Lower lobe of right lung (tissue), 2 donors: Measurements from ENCODE around the gene TMEM121B. TPM values are rescaled to one million over a fixed set of nuclear protein-coding genes. Genes with fewer than 3 reads are reported as not detected.
A peak's percentile ranks its signal among the peaks of the same experiment; 100 is the strongest.

Source experiments
- ATAC-seq, 2 donors: fragments of 200-7000 bp; cut with Tn5 transposase; one replicate each; pipeline ENCODE4 v1.9.1; 2020 to 2022; ENCODE audit warnings: mild to moderate bottlenecking in 2 of 2, moderate library complexity in 2 of 2
- DNase-seq: peaks from one replicate; pipeline ENCODE4 v3.0.0-alpha.2; 2020
- H3K27ac ChIP-seq: fragments of 200-600 bp; one replicate; pipeline ENCODE4 v1.8.0; 2022
- H3K27me3 ChIP-seq: fragments of 200-600 bp; one replicate; pipeline ENCODE4 v1.8.0; 2022; ENCODE audit warnings: low read depth
- H3K36me3 ChIP-seq: fragments of 200-600 bp; one replicate; pipeline ENCODE4 v1.8.0; 2022; ENCODE audit warnings: mild to moderate bottlenecking
- H3K4me1 ChIP-seq: fragments of 200-600 bp; one replicate; pipeline ENCODE4 v1.8.0; 2022
- H3K4me3 ChIP-seq: fragments of 200-600 bp; one replicate; pipeline ENCODE4 v1.8.0; 2022; ENCODE audit warnings: mild to moderate bottlenecking
- H3K9me3 ChIP-seq: fragments of 200-600 bp; one replicate; pipeline ENCODE4 v1.8.0; 2022
- intact Hi-C: fragments of 100-400 bp; cut with DNase I; formaldehyde crosslinking; loops from one replicate; pipeline ENCODE4 v1.11.0; 2022
- total RNA-seq: library from RNA; stranded (reverse); fragmentation: NEBNext Ultra II Directional; extraction: Animal tissue kit (Norgen Biotek cat#: 25700); gene quantifications from one replicate; pipeline ENCODE4 v1.2.1, GENCODE V29; 2021
- TF ChIP-seq, protein P1 (sequence below): fragments of 200-600 bp; IDR thresholded peaks from one replicate; pipeline ENCODE4 v1.8.0; 2022; ENCODE audit warnings: antibody characterized with exemption, mild to moderate bottlenecking
- donor health status: DM: no; HTN: yes; CAD: no; lungs with severe emphysema.

TMEM121B gene
- total RNA-seq, 1 donor from 2014 or later, result 0.97 TPM

DNA sequence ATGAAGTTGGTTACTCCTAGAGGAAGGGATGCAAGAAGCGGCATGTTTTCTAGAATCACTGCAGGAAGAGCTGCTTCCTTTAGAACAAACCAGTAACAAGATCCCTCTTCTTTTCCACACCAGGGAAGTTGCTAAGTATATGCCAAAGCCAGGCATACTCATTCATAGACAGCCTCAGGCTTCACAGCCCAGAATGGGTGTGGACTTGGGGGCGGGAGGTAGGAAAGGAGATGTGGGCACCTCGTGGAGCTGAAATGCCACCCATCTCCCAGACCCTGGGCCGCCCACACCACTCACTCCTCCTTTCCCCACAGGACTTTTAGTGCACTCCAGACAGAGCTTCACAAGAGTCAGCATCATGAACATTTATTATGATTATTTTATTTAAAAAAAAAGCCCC, 16.0 kb upstream of the TMEM121B start:
- peak; percentile 14 for DNase-seq
- Histone ChIP-seq H3K27ac (no peak overlapping the region), H3K4me3 (no peak overlapping the region), H3K9me3 (no peaks in the 10 kb centered on the region), H3K27me3 (no peaks in the 10 kb centered on the region), H3K4me1 (no peaks in the 10 kb centered on the region), H3K36me3 (peaks cover 52% of the 10 kb centered on the region)
- TF ChIP-seq, protein P1, sequence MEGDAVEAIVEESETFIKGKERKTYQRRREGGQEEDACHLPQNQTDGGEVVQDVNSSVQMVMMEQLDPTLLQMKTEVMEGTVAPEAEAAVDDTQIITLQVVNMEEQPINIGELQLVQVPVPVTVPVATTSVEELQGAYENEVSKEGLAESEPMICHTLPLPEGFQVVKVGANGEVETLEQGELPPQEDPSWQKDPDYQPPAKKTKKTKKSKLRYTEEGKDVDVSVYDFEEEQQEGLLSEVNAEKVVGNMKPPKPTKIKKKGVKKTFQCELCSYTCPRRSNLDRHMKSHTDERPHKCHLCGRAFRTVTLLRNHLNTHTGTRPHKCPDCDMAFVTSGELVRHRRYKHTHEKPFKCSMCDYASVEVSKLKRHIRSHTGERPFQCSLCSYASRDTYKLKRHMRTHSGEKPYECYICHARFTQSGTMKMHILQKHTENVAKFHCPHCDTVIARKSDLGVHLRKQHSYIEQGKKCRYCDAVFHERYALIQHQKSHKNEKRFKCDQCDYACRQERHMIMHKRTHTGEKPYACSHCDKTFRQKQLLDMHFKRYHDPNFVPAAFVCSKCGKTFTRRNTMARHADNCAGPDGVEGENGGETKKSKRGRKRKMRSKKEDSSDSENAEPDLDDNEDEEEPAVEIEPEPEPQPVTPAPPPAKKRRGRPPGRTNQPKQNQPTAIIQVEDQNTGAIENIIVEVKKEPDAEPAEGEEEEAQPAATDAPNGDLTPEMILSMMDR, result no peak
- intact Hi-C loops, result no loop called here
- ATAC-seq, result no peak

DNA sequence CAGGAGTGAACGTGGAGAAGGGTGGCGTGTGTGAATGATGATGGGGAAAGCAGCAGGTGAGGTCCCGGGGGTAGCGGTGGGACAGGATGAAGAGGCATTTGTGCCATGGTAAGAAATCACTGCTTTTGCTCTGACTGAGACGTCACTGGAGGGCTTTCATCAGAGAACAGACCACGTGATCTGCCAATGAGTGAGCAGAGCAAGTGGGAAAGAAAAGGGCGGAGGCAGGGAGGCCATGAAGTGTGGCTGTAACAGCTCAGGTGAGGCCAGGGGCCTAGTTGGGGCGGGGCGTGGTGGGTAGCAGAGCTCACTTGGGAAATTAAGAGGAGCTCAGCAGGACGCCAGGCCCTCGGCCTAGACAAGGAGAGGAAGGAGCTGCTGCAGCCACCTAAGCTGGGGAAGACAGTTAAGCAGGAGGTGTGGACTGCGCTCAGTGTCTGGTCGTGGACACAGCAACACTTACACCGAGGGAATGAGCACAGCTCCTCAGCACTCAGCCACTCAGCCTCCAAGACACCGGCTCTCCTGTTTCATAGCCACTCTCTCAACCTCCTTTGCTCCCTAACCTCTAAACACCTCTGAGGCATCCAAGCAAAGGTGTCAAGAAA, 14.1 kb upstream of the TMEM121B start:
- DNase-seq, result no peak
- Histone ChIP-seq H3K4me1 (no peaks in the 10 kb centered on the region), H3K27ac (no peak overlapping the region), H3K36me3 (peaks cover 33% of the 10 kb centered on the region), H3K27me3 (no peaks in the 10 kb centered on the region), H3K4me3 (no peak overlapping the region), H3K9me3 (no peaks in the 10 kb centered on the region)
- no peak for ATAC-seq
- intact Hi-C loops, result no loop called here
- TF ChIP-seq, protein P1, result no peak

DNA sequence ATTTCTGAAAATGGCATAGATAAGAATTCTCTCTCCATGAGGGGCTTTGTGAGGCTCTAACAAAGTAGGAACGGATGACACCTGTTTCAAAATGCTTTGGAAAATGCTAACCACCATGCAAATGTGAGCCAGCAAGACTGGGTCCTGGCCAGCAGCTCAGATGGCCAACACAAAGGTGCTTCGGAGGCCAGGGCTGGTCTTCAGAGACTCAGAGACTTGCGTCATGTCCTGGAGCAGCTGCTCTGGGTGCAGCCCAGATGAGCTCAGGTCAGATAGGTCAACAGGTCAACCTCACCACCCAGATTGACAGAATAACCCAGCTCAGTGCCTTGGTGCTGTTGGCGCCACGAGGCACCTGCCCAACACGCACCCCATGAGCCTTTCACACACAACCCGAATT, 12.0 kb upstream of the TMEM121B start:
- H3K4me3 ChIP-seq, result no peak overlapping the region
- TF ChIP-seq, protein P1, result no peak
- ATAC-seq, result no peak
- peaks cover 14% of the 10 kb centered on the region for H3K36me3 ChIP-seq
- no peaks in the 10 kb centered on the region for H3K4me1 ChIP-seq
- H3K27me3 ChIP-seq, result no peaks in the 10 kb centered on the region
- no peak overlapping the region for H3K27ac ChIP-seq
- DNase-seq, result no peak
- intact Hi-C loops, result no loop called here
- H3K9me3 ChIP-seq, result no peaks in the 10 kb centered on the region

DNA sequence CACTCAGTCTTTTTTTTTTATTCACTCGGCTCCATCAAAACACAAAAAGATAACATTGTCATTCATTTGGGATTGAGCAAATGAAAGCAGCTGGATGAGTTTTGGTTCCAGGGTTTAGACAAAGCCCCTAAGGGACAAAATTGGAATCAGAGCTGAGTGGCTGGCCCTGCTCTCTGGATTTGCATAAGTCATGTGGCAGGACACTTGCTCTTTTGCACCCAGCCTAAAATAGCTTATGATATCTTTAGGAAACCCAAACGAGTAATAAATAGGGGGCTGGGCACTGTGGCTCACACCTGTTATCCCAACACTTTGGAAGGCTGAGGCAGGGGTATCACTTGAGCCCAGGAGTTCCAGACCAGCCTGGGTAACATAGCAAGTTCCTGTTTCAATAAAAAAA, 11.0 kb upstream of the TMEM121B start:
- intact Hi-C loops, result no loop called here
- Histone ChIP-seq H3K27ac (no peak overlapping the region), H3K4me3 (no peak overlapping the region), H3K27me3 (no peaks in the 10 kb centered on the region), H3K36me3 (peaks cover 4% of the 10 kb centered on the region), H3K4me1 (no peaks in the 10 kb centered on the region), H3K9me3 (no peaks in the 10 kb centered on the region)
- no peak for DNase-seq
- TF ChIP-seq, protein P1, result no peak
- no peak for ATAC-seq

DNA sequence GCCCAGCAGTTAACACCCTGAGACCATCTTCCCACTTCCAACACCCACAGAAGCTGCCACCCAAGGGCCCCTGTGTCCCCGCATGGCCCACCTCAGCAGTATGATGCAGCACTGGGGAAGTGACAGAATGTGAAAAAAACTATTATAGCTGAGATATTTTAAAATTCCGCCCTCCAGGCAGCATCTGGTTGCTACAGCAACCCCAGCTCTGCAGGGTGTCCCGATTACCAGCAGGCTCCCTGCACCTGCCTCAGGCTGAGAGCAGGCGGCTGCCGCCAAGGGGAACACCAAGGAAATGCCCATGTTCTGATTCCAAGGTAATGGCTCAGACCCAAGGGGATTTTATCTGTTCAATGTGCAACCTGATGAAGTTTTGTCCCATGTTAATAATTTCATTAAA, 10.5 kb upstream of the TMEM121B start:
- intact Hi-C loops, result no loop called here
- TF ChIP-seq, protein P1, result no peak
- Histone ChIP-seq H3K27me3 (no peaks in the 10 kb centered on the region), H3K27ac (no peak overlapping the region), H3K4me1 (no peaks in the 10 kb centered on the region), H3K9me3 (no peaks in the 10 kb centered on the region), H3K4me3 (no peak overlapping the region), H3K36me3 (no peaks in the 10 kb centered on the region)
- DNase-seq, result no peak
- no peak for ATAC-seq
